ENCODE data around the gene SLC19A1. TPM values are rescaled to one million over a fixed set of nuclear protein-coding genes. Genes with fewer than 3 reads are reported as not detected.

SLC19A1 gene
- total and polyA plus RNA-seq, 10 donors: 7.5 to 52.8 (median 32.4) TPM

- Histone ChIP-seq H3K27ac (peak overlapping the region in 2 of 8 donors; percentile 79 to 89), H3K36me3 (peaks cover 0 to 76% (median 39%) of the 10 kb centered on the region in 6 donors), H3K9me3 (peaks cover 3 to 32% (median 29%) of the 10 kb centered on the region in 8 donors), H3K27me3 (replicated peaks in 1 of 7) (no peaks in the 10 kb centered on the region), H3K4me3 (no peak overlapping the region), H3K4me1 (peaks cover 0 to 46% (median 0%) of the 10 kb centered on the region in 6 donors)
- 94 to 97% (median 96%) methylated on average over 21 to 31 of the region's 31 CpGs for WGBS, 5 donors
- peak; percentile 77 for DNase-seq
- peak in 1 of 3 donors; percentile 14 for TF ChIP-seq POLR2AphosphoS5 (IDR thresholded peaks at IDR 0.05)
- TF ChIP-seq POLR2A (IDR thresholded peaks at IDR 0.05): no peak
- intact Hi-C loops (cut with DNase I; ENCODE audit: low total_unique reads): no loop called here
Measured at GRCh38 chr21:45515241-45516061, 26.8 kb downstream of the SLC19A1 start.

- Histone ChIP-seq H3K9me3 (peaks cover 0 to 23% (median 20%) of the 10 kb centered on the region in 8 donors), H3K36me3 (peaks cover 0 to 81% (median 45%) of the 10 kb centered on the region in 6 donors), H3K27me3 (replicated peaks in 1 of 7) (no peaks in the 10 kb centered on the region), H3K27ac (peak overlapping the region in 1 of 8 donors; percentile 11), H3K4me1 (peaks cover 0 to 46% (median 0%) of the 10 kb centered on the region in 6 donors), H3K4me3 (no peak overlapping the region)
- WGBS, 5 donors: 86 to 100% (median 89%) methylated on average over 6 to 22 of the region's 22 CpGs
- TF ChIP-seq POLR2A (IDR thresholded peaks at IDR 0.05) (no peak), POLR2AphosphoS5 (IDR thresholded peaks at IDR 0.05) (peak in 1 of 3 donors; percentile 27), CTCF (IDR thresholded peaks at IDR 0.05 in 8 of 11, conservative IDR thresholded peaks at IDR 0.05 in 3 of 11) (no peak)
- intact Hi-C loops (cut with DNase I; ENCODE audit: low total_unique reads): no loop called here
- peak; percentile 70 for DNase-seq
Measured at GRCh38 chr21:45514311-45515021, 27.8 kb downstream of the SLC19A1 start.

- Histone ChIP-seq H3K27ac (peak overlapping the region in 1 of 8 donors; percentile 70), H3K4me1 (peaks cover 0 to 44% (median 0%) of the 10 kb centered on the region in 6 donors), H3K4me3 (no peak overlapping the region), H3K36me3 (peaks cover 0 to 88% (median 45%) of the 10 kb centered on the region in 6 donors), H3K27me3 (replicated peaks in 1 of 7) (no peaks in the 10 kb centered on the region), H3K9me3 (peaks cover 0 to 16% (median 13%) of the 10 kb centered on the region in 8 donors)
- TF ChIP-seq CTCF (IDR thresholded peaks at IDR 0.05 in 8 of 11, conservative IDR thresholded peaks at IDR 0.05 in 3 of 11): no peak
- peak in 1 of 3 donors; percentile 23 for TF ChIP-seq POLR2AphosphoS5 (IDR thresholded peaks at IDR 0.05)
- TF ChIP-seq POLR2A (IDR thresholded peaks at IDR 0.05): no peak
- DNase-seq: peak; percentile 69
- intact Hi-C loops (cut with DNase I; ENCODE audit: low total_unique reads): no loop called here
- 86 to 91% (median 88%) methylated on average over 10 to 11 of the region's 11 CpGs for WGBS, 5 donors
Measured at GRCh38 chr21:45513741-45514310, 28.4 kb downstream of the SLC19A1 start.

- Histone ChIP-seq H3K36me3 (peaks cover 0 to 88% (median 45%) of the 10 kb centered on the region in 6 donors), H3K9me3 (peaks cover 0 to 9% (median 6%) of the 10 kb centered on the region in 8 donors), H3K4me3 (no peak overlapping the region), H3K27me3 (replicated peaks in 1 of 7) (no peaks in the 10 kb centered on the region), H3K27ac (peak overlapping the region in 3 of 8 donors; percentile 5 to 70 (median 38)), H3K4me1 (peaks cover 0 to 37% (median 0%) of the 10 kb centered on the region in 6 donors)
- DNase-seq: peak; percentile 67
- 83 to 89% (median 85%) methylated on average over 16 to 19 of the region's 19 CpGs for WGBS, 5 donors
- peak in 1 of 3 donors; percentile 45 for TF ChIP-seq POLR2AphosphoS5 (IDR thresholded peaks at IDR 0.05)
- no peak for TF ChIP-seq CTCF (IDR thresholded peaks at IDR 0.05 in 8 of 11, conservative IDR thresholded peaks at IDR 0.05 in 3 of 11)
- no peak for TF ChIP-seq POLR2A (IDR thresholded peaks at IDR 0.05)
- intact Hi-C loops (cut with DNase I; ENCODE audit: low total_unique reads): no loop called here
Measured at GRCh38 chr21:45513003-45513717, 29.1 kb downstream of the SLC19A1 start.
